D721Med (cell line): ENCODE measurements around the gene FOLR1.
"Not testable (repeated sequence)": the region's sequence is repeated elsewhere in the genome, so short reads cannot be mapped to it uniquely, and the experiment has no call there.

Source experiments
- DNase-seq: peaks from one replicate; pipeline ENCODE4 v3.0.0; 2011; ENCODE audit warnings: low spot score; ENCODE audit not compliant: insufficient read length
- FAIRE-seq: peaks from 2 replicates; lab custom pipeline; 2011; peaks lifted over from hg19 to GRCh38; lab: Jason Lieb, UNC
- TF ChIP-seq, protein P1 (sequence below): IDR thresholded peaks from 2 replicates; pipeline ENCODE4 v1.5.1; 2012; ENCODE audit warnings: mild to moderate bottlenecking, control low read depth; ENCODE audit not compliant: insufficient read depth; ENCODE audit errors: missing control alignments

FOLR1 gene

DNA sequence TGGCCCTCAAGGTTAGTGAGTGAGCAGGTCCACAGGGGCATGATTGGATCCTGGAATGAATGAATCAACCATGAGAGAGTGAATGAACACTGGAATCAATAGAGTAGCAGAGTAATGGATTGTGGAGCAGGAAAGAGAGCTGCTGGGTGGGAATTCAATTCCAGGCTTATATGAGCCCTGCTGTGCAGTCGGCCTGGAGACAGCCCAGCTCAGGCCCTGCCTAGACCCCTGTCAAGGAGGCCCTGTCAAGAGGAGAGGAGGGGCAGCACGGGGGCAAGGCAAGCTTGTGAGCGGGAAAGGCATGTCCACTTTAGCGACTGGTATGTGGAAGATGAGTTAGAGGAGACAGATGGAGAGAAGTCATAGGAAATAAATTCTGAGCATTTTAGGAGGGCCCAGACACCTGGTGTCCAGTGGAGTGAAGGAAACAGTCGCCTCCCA, 1.3 kb upstream of the FOLR1 start:
- TF ChIP-seq, protein P1, sequence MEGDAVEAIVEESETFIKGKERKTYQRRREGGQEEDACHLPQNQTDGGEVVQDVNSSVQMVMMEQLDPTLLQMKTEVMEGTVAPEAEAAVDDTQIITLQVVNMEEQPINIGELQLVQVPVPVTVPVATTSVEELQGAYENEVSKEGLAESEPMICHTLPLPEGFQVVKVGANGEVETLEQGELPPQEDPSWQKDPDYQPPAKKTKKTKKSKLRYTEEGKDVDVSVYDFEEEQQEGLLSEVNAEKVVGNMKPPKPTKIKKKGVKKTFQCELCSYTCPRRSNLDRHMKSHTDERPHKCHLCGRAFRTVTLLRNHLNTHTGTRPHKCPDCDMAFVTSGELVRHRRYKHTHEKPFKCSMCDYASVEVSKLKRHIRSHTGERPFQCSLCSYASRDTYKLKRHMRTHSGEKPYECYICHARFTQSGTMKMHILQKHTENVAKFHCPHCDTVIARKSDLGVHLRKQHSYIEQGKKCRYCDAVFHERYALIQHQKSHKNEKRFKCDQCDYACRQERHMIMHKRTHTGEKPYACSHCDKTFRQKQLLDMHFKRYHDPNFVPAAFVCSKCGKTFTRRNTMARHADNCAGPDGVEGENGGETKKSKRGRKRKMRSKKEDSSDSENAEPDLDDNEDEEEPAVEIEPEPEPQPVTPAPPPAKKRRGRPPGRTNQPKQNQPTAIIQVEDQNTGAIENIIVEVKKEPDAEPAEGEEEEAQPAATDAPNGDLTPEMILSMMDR: no peak
- FAIRE-seq (no peak), DNase-seq (no peak)

DNA sequence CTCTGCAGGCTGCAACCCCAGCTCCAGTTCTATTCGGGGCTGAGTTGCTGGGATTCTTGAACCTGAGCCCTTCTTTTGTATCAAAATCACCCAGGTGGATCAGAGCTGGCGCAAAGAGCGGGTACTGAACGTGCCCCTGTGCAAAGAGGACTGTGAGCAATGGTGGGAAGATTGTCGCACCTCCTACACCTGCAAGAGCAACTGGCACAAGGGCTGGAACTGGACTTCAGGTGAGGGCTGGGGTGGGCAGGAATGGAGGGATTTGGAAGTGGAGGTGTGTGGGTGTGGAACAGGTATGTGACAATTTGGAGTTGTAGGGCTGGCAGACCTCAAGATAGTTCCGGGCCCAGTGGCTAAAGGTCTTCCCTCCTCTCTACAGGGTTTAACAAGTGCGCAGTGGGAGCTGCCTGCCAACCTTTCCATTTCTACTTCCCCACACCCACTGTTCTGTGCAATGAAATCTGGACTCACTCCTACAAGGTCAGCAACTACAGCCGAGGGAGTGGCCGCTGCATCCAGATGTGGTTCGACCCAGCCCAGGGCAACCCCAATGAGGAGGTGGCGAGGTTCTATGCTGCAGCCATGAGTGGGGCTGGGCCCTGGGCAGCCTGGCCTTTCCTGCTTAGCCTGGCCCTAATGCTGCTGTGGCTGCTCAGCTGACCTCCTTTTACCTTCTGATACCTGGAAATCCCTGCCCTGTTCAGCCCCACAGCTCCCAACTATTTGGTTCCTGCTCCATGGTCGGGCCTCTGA, 3.8 kb downstream of the FOLR1 start:
- DNase-seq (no peak), FAIRE-seq (no peak)
- TF ChIP-seq, protein P1: no peak

DNA sequence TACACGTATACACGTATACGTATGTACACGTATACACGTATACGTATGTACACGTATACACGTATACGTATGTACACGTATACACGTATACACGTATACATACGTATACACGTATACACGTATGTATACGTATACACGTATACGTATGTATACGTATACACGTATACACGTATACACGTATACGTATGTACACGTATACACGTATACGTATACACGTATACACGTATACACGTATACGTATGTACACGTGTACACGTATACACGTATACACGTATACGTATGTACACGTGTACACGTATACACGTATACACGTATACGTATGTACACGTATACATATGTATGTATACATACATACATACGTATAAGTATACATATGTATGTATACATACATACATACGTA, 9.5 kb downstream of the FOLR1 start:
- DNase-seq: not testable (repeated sequence)
- FAIRE-seq: peak; percentile 99

DNA sequence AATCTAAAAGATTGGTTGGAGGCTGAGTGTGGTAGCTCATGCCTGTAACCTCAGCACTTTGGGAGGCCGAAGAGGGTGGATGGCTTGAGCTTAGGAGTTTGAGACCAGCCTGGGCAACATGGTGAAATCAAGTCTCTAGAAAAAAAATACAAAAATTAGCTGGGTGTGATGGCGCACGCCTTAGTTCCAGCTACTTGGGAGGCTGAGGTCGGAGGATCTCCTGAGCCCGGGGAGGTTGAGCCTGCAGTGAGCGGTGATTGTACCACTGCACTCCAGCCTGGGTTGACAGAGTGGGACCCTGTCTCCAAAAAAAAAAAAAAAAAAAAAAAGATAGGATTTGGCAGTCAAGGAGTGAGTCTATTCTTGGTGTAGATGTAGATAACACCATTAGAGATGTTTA, 10.6 kb downstream of the FOLR1 start:
- TF ChIP-seq, protein P1: no peak
- FAIRE-seq: no peak
- no peak for DNase-seq

DNA sequence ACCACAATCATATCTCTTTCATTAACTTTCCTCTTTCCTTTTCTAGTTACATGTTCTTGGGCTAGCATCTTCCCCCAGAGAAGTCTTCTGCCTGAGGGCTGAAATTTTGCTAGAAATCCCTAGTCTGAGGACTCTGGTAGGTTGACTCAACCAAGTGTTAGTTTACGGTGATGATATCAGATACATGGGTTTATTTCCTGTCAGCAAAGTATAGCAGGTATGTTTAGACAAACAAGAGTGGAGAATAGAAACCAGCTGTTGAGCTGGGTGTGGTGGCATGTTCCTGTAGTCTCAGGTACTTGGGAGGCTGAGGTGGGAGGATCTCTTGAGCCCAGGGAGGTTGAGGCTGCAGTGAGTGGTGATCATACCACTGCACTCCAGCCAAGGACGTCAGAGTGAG, 11.2 kb downstream of the FOLR1 start:
- FAIRE-seq (no peak), DNase-seq (no peak)
- TF ChIP-seq, protein P1: no peak

DNA sequence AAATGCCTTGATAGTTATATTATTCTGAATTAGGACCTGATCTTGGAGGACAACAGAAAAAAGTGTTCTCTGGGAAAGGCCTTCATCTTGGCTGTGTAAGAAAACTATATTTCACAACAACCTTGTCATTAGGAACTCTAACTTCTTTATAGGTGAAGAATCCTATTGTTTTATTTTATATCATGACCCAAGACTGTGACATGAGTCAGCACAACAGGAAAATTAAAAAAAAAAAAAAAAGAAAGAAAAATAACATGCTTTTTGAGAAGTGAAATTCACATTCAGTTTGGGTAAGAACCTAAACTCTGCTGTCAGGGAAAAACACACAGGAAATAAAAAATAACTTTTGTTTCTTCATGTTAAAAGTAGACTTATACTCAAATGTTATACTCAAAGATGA, 12.9 kb downstream of the FOLR1 start:
- no peak for FAIRE-seq
- DNase-seq: no peak
- TF ChIP-seq, protein P1: no peak

DNA sequence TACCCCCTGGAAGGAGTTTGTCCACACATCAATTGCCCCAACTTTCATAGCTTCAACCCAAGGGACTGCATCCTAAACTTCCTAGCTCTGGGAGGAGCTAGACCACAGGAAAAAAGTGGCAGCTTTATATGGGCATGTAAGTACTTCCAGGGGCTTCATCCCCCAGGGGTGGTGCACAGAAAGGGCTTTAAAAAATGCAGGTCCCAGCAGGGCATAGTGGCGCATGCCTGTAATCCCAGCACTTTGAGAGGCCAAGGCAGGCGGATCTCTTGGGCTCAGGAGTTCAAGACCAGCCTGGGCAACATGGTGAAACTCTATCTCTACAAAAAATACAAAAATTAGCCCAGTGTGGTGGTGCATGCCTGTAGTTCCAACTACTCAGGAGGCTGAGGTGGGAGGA, 14.9 kb downstream of the FOLR1 start:
- not testable (repeated sequence) for FAIRE-seq, DNase-seq

DNA sequence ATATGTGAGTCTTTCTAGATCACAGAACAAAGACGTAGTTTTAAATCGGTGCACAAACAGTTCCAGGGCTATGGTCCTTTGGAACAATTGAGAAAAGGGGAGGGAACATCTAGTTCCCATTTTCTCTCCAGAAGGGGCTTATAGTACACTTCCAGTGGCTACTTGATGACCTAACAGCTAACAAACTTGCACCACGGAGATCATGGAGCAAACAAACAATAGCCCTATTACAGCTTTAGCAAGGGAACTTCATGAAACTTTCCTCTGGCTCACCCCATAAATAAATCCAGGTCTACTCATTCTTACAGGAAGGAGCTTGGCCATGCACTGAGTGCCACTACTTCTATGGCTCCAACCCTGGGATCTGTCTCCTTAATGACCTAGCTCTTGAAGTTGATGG, 16.3 kb downstream of the FOLR1 start:
- TF ChIP-seq, protein P1: no peak
- DNase-seq (no peak), FAIRE-seq (no peak)
